Smooth muscle cell (in vitro differentiated cells): ENCODE data around the gene BACH1. TPM values are rescaled to one million over a fixed set of nuclear protein-coding genes. Genes with fewer than 3 reads are reported as not detected.

ENCODE experiments used
- DNase-seq: peaks from one replicate; lab custom pipeline; 2025; ENCODE audit not compliant: unreplicated experiment; lab: John Stamatoyannopoulos, UW
- H2AFZ ChIP-seq: fragments of 200-600 bp; sonication (generic); 2 replicates; pipeline ENCODE4 v1.6.0; 2016; ENCODE audit warnings: antibody characterized with exemption, low read depth, mild to moderate bottlenecking
- H3F3A ChIP-seq: fragments of 200-600 bp; sonication (generic); 2 replicates; pipeline ENCODE4 v1.6.0; 2017; ENCODE audit warnings: antibody characterized with exemption, low read depth
- H3K27ac ChIP-seq: fragments of 200-600 bp; sonication (generic); 2 replicates; pipeline ENCODE4 v1.5.1; 2016; ENCODE audit warnings: low read depth, mild to moderate bottlenecking
- H3K27me3 ChIP-seq: fragments of 200-600 bp; sonication (generic); 2 replicates; pipeline ENCODE4 v1.6.1; 2016; ENCODE audit warnings: low read depth, mild to moderate bottlenecking
- H3K36me3 ChIP-seq: fragments of 200-600 bp; sonication (generic); 2 replicates; pipeline ENCODE4 v1.5.1; 2016; ENCODE audit warnings: low read depth
- H3K4me1 ChIP-seq: fragments of 200-600 bp; sonication (generic); 2 replicates; pipeline ENCODE4 v1.5.1; 2016; ENCODE audit warnings: low read depth
- H3K4me2 ChIP-seq: fragments of 200-600 bp; sonication (generic); 2 replicates; pipeline ENCODE4 v1.6.0; 2016; ENCODE audit warnings: mild to moderate bottlenecking
- H3K4me3 ChIP-seq: fragments of 200-600 bp; sonication (generic); 2 replicates; pipeline ENCODE4 v1.5.1; 2016; ENCODE audit warnings: mild to moderate bottlenecking
- H3K79me2 ChIP-seq: fragments of 200-600 bp; sonication (generic); 2 replicates; pipeline ENCODE4 v1.6.0; 2016; ENCODE audit warnings: low read depth, mild to moderate bottlenecking
- H3K9ac ChIP-seq: fragments of 200-600 bp; sonication (generic); 2 replicates; pipeline ENCODE4 v1.6.0; 2016; ENCODE audit warnings: low read depth
- H3K9me3 ChIP-seq: fragments of 200-600 bp; sonication (generic); replicated peaks from 2 replicates; pipeline ENCODE4 v1.5.1; 2016; ENCODE audit warnings: low read depth
- H4K20me1 ChIP-seq: fragments of 200-600 bp; sonication (generic); 2 replicates; pipeline ENCODE4 v1.6.0; 2016; ENCODE audit warnings: low read depth
- CTCF ChIP-seq: fragments of 200-600 bp; sonication (generic); IDR thresholded peaks from 2 replicates; pipeline ENCODE4 v1.5.1; 2017; ENCODE audit warnings: borderline replicate concordance, mild to moderate bottlenecking, antibody characterized with exemption; ENCODE audit not compliant: insufficient read depth, poor library complexity, severe bottlenecking
- WGBS: methylation state at CpG from one replicate; pipeline ENCODE4 v1.1.7; 2016; ENCODE audit warnings: low lambda C conversion rate; 5-methylcytosine and 5-hydroxymethylcytosine counted together
- polyA plus RNA-seq: library from polyadenylated mRNA; unstranded; fragments of >200 nt; fragmentation: Nextera tagmentation; extraction: Ambion mirVana; gene quantifications from 2 replicates; pipeline ENCODE4 v1.2.1, GENCODE V29; 2016
- total RNA-seq: library from RNA; depleted of rRNA; stranded (reverse); fragments of >200 nt; gene quantifications from 2 replicates; pipeline ENCODE4 v1.2.3, GENCODE V29; 2014

BACH1 gene
- total and polyA plus RNA-seq, 2 experiments from 2014 or later, result 29.5 to 103 TPM

GRCh38 chr21:29295066-29295650 lies 3.6 kb upstream of the BACH1 start:
- Histone ChIP-seq H4K20me1 (peaks cover 9% of the 10 kb centered on the region), H3F3A (peaks cover 4% of the 10 kb centered on the region), H3K9ac (no peak overlapping the region), H3K9me3 (no peaks in the 10 kb centered on the region), H3K79me2 (peaks cover 11% of the 10 kb centered on the region), H2AFZ (no peak overlapping the region), H3K4me2 (no peak overlapping the region), H3K27ac (no peak overlapping the region), H3K36me3 (no peaks in the 10 kb centered on the region), H3K4me3 (no peak overlapping the region), H3K27me3 (no peaks in the 10 kb centered on the region), H3K4me1 (peaks cover under 1% of the 10 kb centered on the region)
- no peak for DNase-seq
- no peak for TF ChIP-seq CTCF
- WGBS, result 87% methylated on average over 9 of the region's 9 CpGs

DNA sequence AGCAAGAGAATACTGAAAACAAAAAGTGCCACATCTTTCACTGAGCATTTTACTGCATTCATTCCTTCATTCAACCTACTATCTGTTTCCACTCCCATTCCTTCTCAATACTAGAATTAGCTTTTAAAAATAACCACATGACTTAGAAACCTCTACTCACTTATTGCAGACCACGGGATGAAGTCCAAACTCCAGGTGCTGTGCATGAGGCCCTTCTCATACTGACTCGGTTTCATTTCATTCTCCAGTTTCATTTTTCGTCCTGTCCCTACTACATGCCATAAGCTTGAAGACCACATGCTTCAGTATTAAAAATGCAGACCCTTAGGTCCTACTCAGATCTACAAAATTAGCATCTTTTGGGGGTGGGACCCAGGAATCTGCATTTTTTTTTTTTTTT lies 2.3 kb upstream of the BACH1 start:
- no peaks in the 10 kb centered on the region for H3K9me3 ChIP-seq
- no peak for DNase-seq
- no peak for TF ChIP-seq CTCF
- H3K27ac ChIP-seq, result no peak overlapping the region
- no peaks in the 10 kb centered on the region for H3K36me3 ChIP-seq
- WGBS, result 90% methylated on average over 3 of the region's 3 CpGs
- no peak overlapping the region for H3K4me3 ChIP-seq
- H3K79me2 ChIP-seq, result peaks cover 24% of the 10 kb centered on the region
- H3K27me3 ChIP-seq, result no peaks in the 10 kb centered on the region
- peaks cover 13% of the 10 kb centered on the region for H3K4me1 ChIP-seq
- H4K20me1 ChIP-seq, result peaks cover 22% of the 10 kb centered on the region
- peaks cover 4% of the 10 kb centered on the region for H3F3A ChIP-seq
- H2AFZ ChIP-seq, result no peak overlapping the region
- no peak overlapping the region for H3K9ac ChIP-seq
- peak overlapping the region; percentile 25 for H3K4me2 ChIP-seq

GRCh38 chr21:29297483-29298347 lies 1.0 kb upstream of the BACH1 start:
- Histone ChIP-seq H3K79me2 (peaks cover 36% of the 10 kb centered on the region), H3K27me3 (no peaks in the 10 kb centered on the region), H3K27ac (no peak overlapping the region), H3K36me3 (no peaks in the 10 kb centered on the region), H3K4me2 (peak overlapping the region; percentile 86), H3K4me1 (peaks cover 26% of the 10 kb centered on the region), H3K4me3 (peak overlapping the region; percentile 71), H2AFZ (peak overlapping the region; percentile 84), H3K9me3 (no peaks in the 10 kb centered on the region), H3F3A (peaks cover 4% of the 10 kb centered on the region), H4K20me1 (peaks cover 35% of the 10 kb centered on the region), H3K9ac (peak overlapping the region; percentile 30)
- no peak for TF ChIP-seq CTCF
- DNase-seq, result no peak
- 82% methylated on average over 27 of the region's 27 CpGs for WGBS
